NB4 (cell line): ENCODE measurements around the gene CDC14B.

Experiments used
- CTCF ChIP-seq: IDR thresholded peaks from one replicate; pipeline ENCODE4 v1.5.1; 2012; ENCODE audit warnings: low read depth, low read length
- POLR2A ChIP-seq: IDR thresholded peaks from 2 replicates; pipeline ENCODE4 v1.6.1; 2011; ENCODE audit warnings: mild to moderate bottlenecking; ENCODE audit not compliant: insufficient read length; ENCODE audit errors: extremely low read depth

GRCh38 chr9:96620832-96621269 is 1.2 kb upstream of the CDC14B start:
- TF ChIP-seq CTCF (no peak), POLR2A (no peak)
